HG03039 (cell line): ENCODE measurements around the gene ARHGEF25.
"Not testable (repeated sequence)": the region's sequence is repeated elsewhere in the genome, so short reads cannot be mapped to it uniquely, and the experiment has no call there.

Experiments used
- ATAC-seq: cut with Tn5 transposase; IDR thresholded peaks from one replicate; pipeline ENCODE4 v1.9.1; 2021; ENCODE audit warnings: mild to moderate bottlenecking, moderate library complexity; ENCODE audit not compliant: unreplicated experiment

ARHGEF25 gene

GRCh38 chr12:57632958-57633840 lies 22.0 kb downstream of the ARHGEF25 start, which contains the start of gene B4GALNT1:
Gene B4GALNT1, minus strand, starts transcription at chr12:57633201. Its CDS starts 1,069 bp downstream, at chr12:57632132.
- ATAC-seq: no peak

- ATAC-seq: not testable (repeated sequence)
These were observed 25.5 kb downstream of the ARHGEF25 start for GRCh38 chr12:57636731-57637130.

- ATAC-seq: no peak
These were observed 26.1 kb downstream of the ARHGEF25 start for GRCh38 chr12:57637364-57637763.

- ATAC-seq: no peak
These were observed 26.9 kb downstream of the ARHGEF25 start for GRCh38 chr12:57638096-57638495.

- ATAC-seq: no peak
These were observed 29.2 kb downstream of the ARHGEF25 start for GRCh38 chr12:57640175-57641042.

- ATAC-seq: no peak
These were observed 30.6 kb downstream of the ARHGEF25 start for GRCh38 chr12:57641699-57642442.

- ATAC-seq: not testable (repeated sequence)
These were observed 34.9 kb downstream of the ARHGEF25 start for GRCh38 chr12:57645990-57646658.

GRCh38 chr12:57646659-57647049 lies 35.4 kb downstream of the ARHGEF25 start:
- not testable (repeated sequence) for ATAC-seq

GRCh38 chr12:57654042-57654441 lies 42.8 kb downstream of the ARHGEF25 start:
- ATAC-seq: no peak

GRCh38 chr12:57655541-57656240 lies 44.5 kb downstream of the ARHGEF25 start:
- ATAC-seq: no peak

GRCh38 chr12:57656408-57656807 lies 45.2 kb downstream of the ARHGEF25 start:
- ATAC-seq: not testable (repeated sequence)

GRCh38 chr12:57657744-57658143 lies 46.5 kb downstream of the ARHGEF25 start:
- no peak for ATAC-seq

GRCh38 chr12:57658890-57659289 lies 47.7 kb downstream of the ARHGEF25 start:
- no peak for ATAC-seq

- no peak for ATAC-seq
These were observed 50.1 kb downstream of the ARHGEF25 start for GRCh38 chr12:57661376-57661775.

GRCh38 chr12:57665066-57665820 lies 54.0 kb downstream of the ARHGEF25 start:
- not testable (repeated sequence) for ATAC-seq
